HEK293 (cell line): ENCODE measurements around the gene NPHP4.

Experiments used
- CTCF ChIA-PET: fragments of 350-600 bp; formaldehyde crosslinking; extraction: SDS; loops from one replicate; lab custom pipeline; 2021; ENCODE audit warnings: antibody characterized with exemption; lab: Yijun Ruan, JAX
- POLR2A ChIA-PET: fragments of 300-600 bp; formaldehyde crosslinking; extraction: SDS; loops from one replicate; lab custom pipeline; 2020; ENCODE audit warnings: antibody characterized with exemption, inconsistent platforms; lab: Yijun Ruan, JAX
- H3K27ac ChIP-seq: fragments of 200-500 bp; sonication (Bioruptor generic); 2 replicates; pipeline ENCODE4 v1.5.1; 2014; ENCODE audit warnings: low read depth, low read length, control low read depth, inconsistent platforms; ENCODE audit errors: extremely low read depth
- H3K36me3 ChIP-seq, 2 experiments: fragments of 200-500 bp in 1 of 2; sonication (Bioruptor generic) in 1 of 2; 1 replicate in 1 of 2; 2 replicates in 1 of 2; pipeline ENCODE4 v1.5.1; 2014 to 2017; ENCODE audit warnings: inconsistent platforms in 2 of 2, low read length in 2 of 2; ENCODE audit not compliant: control insufficient read depth in 2 of 2, insufficient read depth in 1 of 2
- H3K4me1 ChIP-seq: fragments of 200-500 bp; sonication (Bioruptor generic); 2 replicates; pipeline ENCODE4 v1.5.1; 2014; ENCODE audit warnings: mild to moderate bottlenecking, low read length, inconsistent platforms; ENCODE audit not compliant: control insufficient read depth, insufficient read depth
- H3K4me3 ChIP-seq: 2 replicates; pipeline ENCODE4 v1.5.1; 2011; ENCODE audit warnings: low read depth, mild to moderate bottlenecking, control low read depth, low read length, moderate library complexity
- H3K9me3 ChIP-seq: fragments of 200-500 bp; sonication (Bioruptor generic); 2 replicates; pipeline ENCODE4 v1.5.1; 2014; ENCODE audit warnings: low read depth, low read length, inconsistent platforms; ENCODE audit not compliant: control insufficient read depth, insufficient read depth
- EGR2 ChIP-seq: fragments of 450-650 bp; formaldehyde crosslinking; IDR thresholded peaks from 2 replicates; pipeline ENCODE4 v1.5.1; 2016; ENCODE audit warnings: low read depth, missing biosample characterization, missing genetic modification characterization
- HIC1 ChIP-seq: fragments of 450-650 bp; formaldehyde crosslinking; IDR thresholded peaks from 2 replicates; pipeline ENCODE4 v1.5.1; 2016; ENCODE audit warnings: missing biosample characterization, missing genetic modification characterization
- HOXC10 ChIP-seq: sonication (generic); formaldehyde crosslinking; IDR thresholded peaks from 2 replicates; pipeline ENCODE4 v1.8.1; 2023; ENCODE audit warnings: mild to moderate bottlenecking, missing genetic modification reagents
- HOXD13 ChIP-seq: sonication (generic); formaldehyde crosslinking; IDR thresholded peaks from 2 replicates; pipeline ENCODE4 v1.8.0; 2022; ENCODE audit warnings: missing genetic modification reagents, borderline replicate concordance
- KLF10 ChIP-seq: fragments of 450-650 bp; IDR thresholded peaks from 2 replicates; pipeline ENCODE4 v1.5.1; 2018; ENCODE audit warnings: missing biosample characterization, mild to moderate bottlenecking, missing genetic modification characterization
- KLF8 ChIP-seq: fragments of 450-650 bp; formaldehyde crosslinking; IDR thresholded peaks from 2 replicates; pipeline ENCODE4 v1.5.1; 2016; ENCODE audit warnings: missing biosample characterization, missing genetic modification characterization
- MYNN ChIP-seq: fragments of 450-650 bp; formaldehyde crosslinking; IDR thresholded peaks from 2 replicates; pipeline ENCODE4 v1.5.1; 2016; ENCODE audit warnings: missing biosample characterization, missing genetic modification characterization, borderline replicate concordance
- ZBTB17 ChIP-seq: fragments of 450-650 bp; formaldehyde crosslinking; IDR thresholded peaks from 2 replicates; pipeline ENCODE4 v1.5.1; 2016; ENCODE audit warnings: missing biosample characterization, missing genetic modification characterization
- ZFP41 ChIP-seq: fragments of 450-650 bp; formaldehyde crosslinking; IDR thresholded peaks from 2 replicates; pipeline ENCODE4 v1.5.1; 2016; ENCODE audit warnings: missing biosample characterization, missing genetic modification characterization, borderline replicate concordance
- ZNF114 ChIP-seq: fragments of 450-650 bp; formaldehyde crosslinking; IDR thresholded peaks from 2 replicates; pipeline ENCODE4 v1.5.0; 2017; ENCODE audit warnings: missing biosample characterization, missing genetic modification characterization
- ZNF146 ChIP-seq: fragments of 450-650 bp; formaldehyde crosslinking; IDR thresholded peaks from 2 replicates; pipeline ENCODE4 v1.5.1; 2016; ENCODE audit warnings: missing biosample characterization, missing genetic modification characterization
- ZNF148 ChIP-seq: fragments of 450-650 bp; formaldehyde crosslinking; IDR thresholded peaks from 2 replicates; pipeline ENCODE4 v1.5.0; 2017; ENCODE audit warnings: missing biosample characterization, missing genetic modification characterization, borderline replicate concordance
- ZNF184 ChIP-seq: fragments of 450-650 bp; IDR thresholded peaks from 2 replicates; pipeline ENCODE4 v1.5.1; 2018; ENCODE audit warnings: missing biosample characterization, mild to moderate bottlenecking, missing genetic modification characterization
- ZNF2 ChIP-seq: fragments of 450-650 bp; formaldehyde crosslinking; IDR thresholded peaks from 2 replicates; pipeline ENCODE4 v1.5.1; 2016; ENCODE audit warnings: missing biosample characterization, missing genetic modification characterization
- ZNF223 ChIP-seq: fragments of 450-650 bp; formaldehyde crosslinking; IDR thresholded peaks from 2 replicates; pipeline ENCODE4 v1.5.1; 2016; ENCODE audit warnings: missing biosample characterization, missing genetic modification characterization
- ZNF302 ChIP-seq: fragments of 450-650 bp; formaldehyde crosslinking; IDR thresholded peaks from 2 replicates; pipeline ENCODE4 v1.5.1; 2016; ENCODE audit warnings: missing biosample characterization, missing genetic modification characterization, low read depth
- ZNF324 ChIP-seq: fragments of 450-650 bp; formaldehyde crosslinking; IDR thresholded peaks from 2 replicates; pipeline ENCODE4 v1.5.1; 2016; ENCODE audit warnings: missing biosample characterization, missing genetic modification characterization
- ZNF37A ChIP-seq: fragments of 450-650 bp; IDR thresholded peaks from 2 replicates; pipeline ENCODE4 v1.5.1; 2018; ENCODE audit warnings: missing biosample characterization, missing genetic modification characterization
- ZNF596 ChIP-seq: fragments of 450-650 bp; IDR thresholded peaks from 2 replicates; pipeline ENCODE4 v1.5.0; 2018; ENCODE audit warnings: missing biosample characterization, mild to moderate bottlenecking, missing genetic modification characterization, moderate library complexity
- ZNF600 ChIP-seq: fragments of 450-650 bp; formaldehyde crosslinking; IDR thresholded peaks from 2 replicates; pipeline ENCODE4 v1.5.1; 2016; ENCODE audit warnings: missing biosample characterization, missing genetic modification characterization
- ZNF629 ChIP-seq: fragments of 450-650 bp; formaldehyde crosslinking; IDR thresholded peaks from 2 replicates; pipeline ENCODE4 v1.5.1; 2017; ENCODE audit warnings: missing biosample characterization, missing genetic modification characterization
- ZNF707 ChIP-seq: fragments of 450-650 bp; formaldehyde crosslinking; IDR thresholded peaks from 2 replicates; pipeline ENCODE4 v1.5.1; 2016; ENCODE audit warnings: missing biosample characterization, missing genetic modification characterization
- ZNF747 ChIP-seq: fragments of 450-650 bp; formaldehyde crosslinking; IDR thresholded peaks from 2 replicates; pipeline ENCODE4 v1.5.1; 2016; ENCODE audit warnings: missing biosample characterization, missing genetic modification characterization
- ZNF792 ChIP-seq: fragments of 450-650 bp; formaldehyde crosslinking; IDR thresholded peaks from 2 replicates; pipeline ENCODE4 v1.5.1; 2016; ENCODE audit warnings: missing biosample characterization, missing genetic modification characterization
- ZSCAN18 ChIP-seq: fragments of 450-650 bp; formaldehyde crosslinking; IDR thresholded peaks from 2 replicates; pipeline ENCODE4 v1.5.1; 2016; ENCODE audit warnings: missing biosample characterization, missing genetic modification characterization
- ZSCAN30 ChIP-seq: fragments of 450-650 bp; IDR thresholded peaks from 2 replicates; pipeline ENCODE4 v1.5.1; 2018; ENCODE audit warnings: missing biosample characterization, mild to moderate bottlenecking, missing genetic modification characterization, moderate library complexity

The NPHP4 gene

GRCh38 chr1:5840551-5841001 is 151.6 kb downstream of the NPHP4 start:
- ChIA-PET CTCF (interaction anchor here (0.6 kb wide), 1 partner anchor 50 kb away, joined by 3 read pairs; no protein-coding TSS in a partner anchor), POLR2A (no interaction called here)
- TF ChIP-seq KLF10 (tag by site-specific recombination) = no peak
- no peak for TF ChIP-seq ZNF792 (tag by site-specific recombination)
- no peak for TF ChIP-seq ZBTB17
- TF ChIP-seq ZNF223 (tag by site-specific recombination) = no peak
- TF ChIP-seq ZSCAN18 (tag by site-specific recombination) = no peak
- TF ChIP-seq ZFP41 (tag by site-specific recombination) = no peak
- TF ChIP-seq ZNF2 (tag by site-specific recombination) = no peak
- TF ChIP-seq ZNF707 (tag by site-specific recombination) = no peak
- no peak for TF ChIP-seq HOXD13
- no peak for TF ChIP-seq ZNF600 (tag by site-specific recombination)
- no peak for TF ChIP-seq ZNF184 (tag by site-specific recombination)
- no peak for TF ChIP-seq ZNF37A (tag by site-specific recombination)
- no peak for TF ChIP-seq KLF8 (tag by site-specific recombination)
- TF ChIP-seq ZNF596 (tag by site-specific recombination) = no peak
- no peak for TF ChIP-seq ZNF747 (tag by site-specific recombination)
- TF ChIP-seq EGR2 = no peak
- no peak for TF ChIP-seq HOXC10 (CRISPR knock-in tag)
- no peaks in the 10 kb centered on the region for H3K36me3 ChIP-seq
- no peak overlapping the region for H3K4me3 ChIP-seq
- no peaks in the 10 kb centered on the region for H3K4me1 ChIP-seq
- H3K27ac ChIP-seq = no peak overlapping the region
- no peaks in the 10 kb centered on the region for H3K9me3 ChIP-seq

- H3K36me3 ChIP-seq = no peaks in the 10 kb centered on the region
- H3K27ac ChIP-seq = no peak overlapping the region
- no peaks in the 10 kb centered on the region for H3K4me1 ChIP-seq
- H3K9me3 ChIP-seq = no peaks in the 10 kb centered on the region
- no peak overlapping the region for H3K4me3 ChIP-seq
- POLR2A ChIA-PET = no interaction called here
- CTCF ChIA-PET = no interaction called here
- TF ChIP-seq HIC1 (tag by site-specific recombination) = no peak
- no peak for TF ChIP-seq MYNN (tag by site-specific recombination)
- TF ChIP-seq ZNF146 = no peak
- no peak for TF ChIP-seq ZNF302 (tag by site-specific recombination)
- TF ChIP-seq ZNF114 = no peak
- TF ChIP-seq ZNF629 (tag by site-specific recombination) = no peak
- no peak for TF ChIP-seq ZNF148 (tag by site-specific recombination)
- TF ChIP-seq ZSCAN30 = no peak
- TF ChIP-seq ZNF324 = no peak
Observed at GRCh38 chr1:5839881-5840550, 152.2 kb downstream of the NPHP4 start.
